ENCODE data around the gene UNC5C. TPM values are rescaled to one million over a fixed set of nuclear protein-coding genes. Genes with fewer than 3 reads are reported as not detected.
A peak's percentile ranks its signal among the peaks of the same experiment; 100 is the strongest.

The UNC5C gene
- polyA plus RNA-seq, 1 of the 3 experiments (the other 2 are of a cell fraction), result 3.3 TPM

DNA sequence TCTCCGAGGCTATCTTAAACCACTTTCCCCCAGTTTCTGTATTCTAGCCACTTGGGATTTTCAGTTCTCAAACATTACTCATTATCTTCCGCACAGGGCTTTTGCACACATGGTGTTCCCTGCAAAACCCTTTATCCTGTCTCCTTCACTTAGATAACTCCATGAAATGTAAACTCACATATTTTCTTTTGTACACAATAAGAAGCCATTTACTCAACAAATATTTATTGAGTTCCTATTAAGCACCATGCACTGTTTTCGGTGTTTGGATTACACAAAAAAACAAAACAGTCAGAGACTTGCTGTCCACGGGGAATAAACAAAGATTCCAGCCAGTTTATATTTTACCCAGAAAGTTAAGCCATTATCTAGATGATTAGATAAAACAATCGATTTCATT is 42.5 kb upstream of the UNC5C start:
- DNase-seq, result no peak
- CTCF ChIA-PET, result interaction anchor here (0.6 kb wide), 1 partner anchor 153 kb away, joined by 4 read pairs; no protein-coding TSS in a partner anchor
- H3K27me3 ChIP-seq (ENCODE audit: insufficient read depth), result no peaks in the 10 kb centered on the region
- no peak overlapping the region for H2AFZ ChIP-seq (ENCODE audit: low read depth)
- no peaks in the 10 kb centered on the region for H4K20me1 ChIP-seq (ENCODE audit: insufficient read depth)
- no peak overlapping the region for H3K4me2 ChIP-seq
- no peak overlapping the region for H3K9ac ChIP-seq
- H3K9me3 ChIP-seq, result no peaks in the 10 kb centered on the region
- no peaks in the 10 kb centered on the region for H3K79me2 ChIP-seq (ENCODE audit: insufficient read depth)
- H3K27ac ChIP-seq (ENCODE audit: low read depth in 2 of 2, low read length in 1 of 2), result no peak overlapping the region
- no peaks in the 10 kb centered on the region for H3K9me2 ChIP-seq
- no peak overlapping the region for H3K4me3 ChIP-seq (ENCODE audit: low read depth in 2 of 2, low read length in 1 of 2)
- H3K36me3 ChIP-seq (replicated peaks in 1 of 2; ENCODE audit: control insufficient read depth in 1 of 2, insufficient read depth in 2 of 2, low read length in 1 of 2), result no peaks in the 10 kb centered on the region
- no peak for TF ChIP-seq SIN3A (IDR thresholded peaks at IDR 0.05; ENCODE audit: borderline replicate concordance, low read depth, low read length)
- TF ChIP-seq, protein P1, sequence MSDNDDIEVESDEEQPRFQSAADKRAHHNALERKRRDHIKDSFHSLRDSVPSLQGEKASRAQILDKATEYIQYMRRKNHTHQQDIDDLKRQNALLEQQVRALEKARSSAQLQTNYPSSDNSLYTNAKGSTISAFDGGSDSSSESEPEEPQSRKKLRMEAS (IDR thresholded peaks at IDR 0.05; ENCODE audit: low read depth), result no peak
- TF ChIP-seq, protein P2, sequence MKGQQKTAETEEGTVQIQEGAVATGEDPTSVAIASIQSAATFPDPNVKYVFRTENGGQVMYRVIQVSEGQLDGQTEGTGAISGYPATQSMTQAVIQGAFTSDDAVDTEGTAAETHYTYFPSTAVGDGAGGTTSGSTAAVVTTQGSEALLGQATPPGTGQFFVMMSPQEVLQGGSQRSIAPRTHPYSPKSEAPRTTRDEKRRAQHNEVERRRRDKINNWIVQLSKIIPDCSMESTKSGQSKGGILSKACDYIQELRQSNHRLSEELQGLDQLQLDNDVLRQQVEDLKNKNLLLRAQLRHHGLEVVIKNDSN (IDR thresholded peaks at IDR 0.05; ENCODE audit: borderline replicate concordance, low read depth), result no peak
- TF ChIP-seq POLR2AphosphoS5 (IDR thresholded peaks at IDR 0.05; ENCODE audit: low read depth, low read length), result no peak
- TF ChIP-seq, protein P3, sequence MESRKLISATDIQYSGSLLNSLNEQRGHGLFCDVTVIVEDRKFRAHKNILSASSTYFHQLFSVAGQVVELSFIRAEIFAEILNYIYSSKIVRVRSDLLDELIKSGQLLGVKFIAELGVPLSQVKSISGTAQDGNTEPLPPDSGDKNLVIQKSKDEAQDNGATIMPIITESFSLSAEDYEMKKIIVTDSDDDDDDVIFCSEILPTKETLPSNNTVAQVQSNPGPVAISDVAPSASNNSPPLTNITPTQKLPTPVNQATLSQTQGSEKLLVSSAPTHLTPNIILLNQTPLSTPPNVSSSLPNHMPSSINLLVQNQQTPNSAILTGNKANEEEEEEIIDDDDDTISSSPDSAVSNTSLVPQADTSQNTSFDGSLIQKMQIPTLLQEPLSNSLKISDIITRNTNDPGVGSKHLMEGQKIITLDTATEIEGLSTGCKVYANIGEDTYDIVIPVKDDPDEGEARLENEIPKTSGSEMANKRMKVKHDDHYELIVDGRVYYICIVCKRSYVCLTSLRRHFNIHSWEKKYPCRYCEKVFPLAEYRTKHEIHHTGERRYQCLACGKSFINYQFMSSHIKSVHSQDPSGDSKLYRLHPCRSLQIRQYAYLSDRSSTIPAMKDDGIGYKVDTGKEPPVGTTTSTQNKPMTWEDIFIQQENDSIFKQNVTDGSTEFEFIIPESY (IDR thresholded peaks at IDR 0.05; ENCODE audit: borderline replicate concordance, low read depth), result no peak
- no peak for TF ChIP-seq MEF2A (IDR thresholded peaks at IDR 0.05; ENCODE audit: borderline replicate concordance, low read depth)
- TF ChIP-seq FOXM1 (IDR thresholded peaks at IDR 0.05; ENCODE audit: low read depth), result no peak
- no peak for TF ChIP-seq EP300 (IDR thresholded peaks at IDR 0.05; ENCODE audit: borderline replicate concordance in 1 of 2, low read depth in 1 of 2, low read length in 1 of 2)
- POLR2A ChIA-PET, result no interaction called here
- H3F3A ChIP-seq (replicated peaks; ENCODE audit: insufficient read depth), result no peaks in the 10 kb centered on the region
- no peaks in the 10 kb centered on the region; a peak in 1 of 4 replicates for H3K4me1 ChIP-seq (ENCODE audit: control insufficient read depth in 1 of 2, insufficient read depth in 2 of 2, low read depth in 1 of 2, low read length in 1 of 2)
- WGBS (ENCODE audit: low lambda C conversion rate), result 78% methylated on average over 5 of the region's 5 CpGs

DNA sequence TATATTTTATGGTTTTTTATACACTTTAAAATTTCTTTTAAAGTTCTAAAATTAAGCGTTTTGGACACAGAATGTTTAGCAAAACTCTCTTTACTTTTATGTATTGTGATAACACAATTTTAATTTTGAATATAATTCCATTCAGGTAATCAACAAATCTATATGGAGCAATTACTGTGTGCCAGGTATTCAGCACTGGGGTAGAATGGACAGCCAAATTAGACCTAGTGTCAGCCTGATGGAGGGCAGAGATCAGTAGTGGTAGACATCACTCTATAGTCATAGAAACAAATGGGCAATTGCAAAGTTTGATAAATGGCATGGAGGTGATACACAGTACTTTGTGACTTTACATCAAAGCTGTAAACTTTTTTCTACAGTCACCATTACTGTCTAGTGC is 41.8 kb upstream of the UNC5C start:
- Histone ChIP-seq H4K20me1 (ENCODE audit: insufficient read depth) (no peaks in the 10 kb centered on the region), H3K4me3 (ENCODE audit: low read depth in 2 of 2, low read length in 1 of 2) (no peak overlapping the region), H3K27me3 (ENCODE audit: insufficient read depth) (no peaks in the 10 kb centered on the region), H3K79me2 (ENCODE audit: insufficient read depth) (no peaks in the 10 kb centered on the region), H3K9me2 (no peaks in the 10 kb centered on the region), H3K9ac (no peak overlapping the region), H2AFZ (ENCODE audit: low read depth) (no peak overlapping the region), H3K9me3 (no peaks in the 10 kb centered on the region), H3K4me2 (no peak overlapping the region), H3K4me1 (ENCODE audit: control insufficient read depth in 1 of 2, insufficient read depth in 2 of 2, low read depth in 1 of 2, low read length in 1 of 2) (no peaks in the 10 kb centered on the region; a peak in 1 of 4 replicates), H3K36me3 (replicated peaks in 1 of 2; ENCODE audit: control insufficient read depth in 1 of 2, insufficient read depth in 2 of 2, low read length in 1 of 2) (no peaks in the 10 kb centered on the region), H3K27ac (ENCODE audit: low read depth in 2 of 2, low read length in 1 of 2) (no peak overlapping the region), H3F3A (replicated peaks; ENCODE audit: insufficient read depth) (no peaks in the 10 kb centered on the region)
- DNase-seq, result no peak
- 74% methylated on average over 1 of the region's 1 CpG for WGBS (ENCODE audit: low lambda C conversion rate)
- no peak for TF ChIP-seq FOXJ3 (CRISPR knock-in tag; IDR thresholded peaks at IDR 0.05)
- TF ChIP-seq, protein P4, sequence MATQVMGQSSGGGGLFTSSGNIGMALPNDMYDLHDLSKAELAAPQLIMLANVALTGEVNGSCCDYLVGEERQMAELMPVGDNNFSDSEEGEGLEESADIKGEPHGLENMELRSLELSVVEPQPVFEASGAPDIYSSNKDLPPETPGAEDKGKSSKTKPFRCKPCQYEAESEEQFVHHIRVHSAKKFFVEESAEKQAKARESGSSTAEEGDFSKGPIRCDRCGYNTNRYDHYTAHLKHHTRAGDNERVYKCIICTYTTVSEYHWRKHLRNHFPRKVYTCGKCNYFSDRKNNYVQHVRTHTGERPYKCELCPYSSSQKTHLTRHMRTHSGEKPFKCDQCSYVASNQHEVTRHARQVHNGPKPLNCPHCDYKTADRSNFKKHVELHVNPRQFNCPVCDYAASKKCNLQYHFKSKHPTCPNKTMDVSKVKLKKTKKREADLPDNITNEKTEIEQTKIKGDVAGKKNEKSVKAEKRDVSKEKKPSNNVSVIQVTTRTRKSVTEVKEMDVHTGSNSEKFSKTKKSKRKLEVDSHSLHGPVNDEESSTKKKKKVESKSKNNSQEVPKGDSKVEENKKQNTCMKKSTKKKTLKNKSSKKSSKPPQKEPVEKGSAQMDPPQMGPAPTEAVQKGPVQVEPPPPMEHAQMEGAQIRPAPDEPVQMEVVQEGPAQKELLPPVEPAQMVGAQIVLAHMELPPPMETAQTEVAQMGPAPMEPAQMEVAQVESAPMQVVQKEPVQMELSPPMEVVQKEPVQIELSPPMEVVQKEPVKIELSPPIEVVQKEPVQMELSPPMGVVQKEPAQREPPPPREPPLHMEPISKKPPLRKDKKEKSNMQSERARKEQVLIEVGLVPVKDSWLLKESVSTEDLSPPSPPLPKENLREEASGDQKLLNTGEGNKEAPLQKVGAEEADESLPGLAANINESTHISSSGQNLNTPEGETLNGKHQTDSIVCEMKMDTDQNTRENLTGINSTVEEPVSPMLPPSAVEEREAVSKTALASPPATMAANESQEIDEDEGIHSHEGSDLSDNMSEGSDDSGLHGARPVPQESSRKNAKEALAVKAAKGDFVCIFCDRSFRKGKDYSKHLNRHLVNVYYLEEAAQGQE (IDR thresholded peaks at IDR 0.05; ENCODE audit: low read depth, low read length), result peak; percentile 76; the same call in 1 of the 2 replicates
- POLR2A ChIA-PET, result no interaction called here
- CTCF ChIA-PET, result no interaction called here
